Esophagus muscularis mucosa (tissue), 4 donors: ENCODE results near the gene JPH3.

Experiments used
- CTCF ChIP-seq, 3 experiments: fragments of 200-600 bp in 2 of 3; fragments of 450-650 bp in 1 of 3; sonication (generic) in 2 of 3; IDR thresholded peaks; one replicate each; pipeline ENCODE4 v1.5.1; 2017 to 2019; ENCODE audit warnings: antibody characterized with exemption in 3 of 3, mild to moderate bottlenecking in 2 of 3, moderate library complexity in 1 of 3
- EP300 ChIP-seq: sonication (generic); formaldehyde crosslinking; IDR thresholded peaks from one replicate; pipeline ENCODE4 v1.6.1; 2017; ENCODE audit warnings: antibody characterized with exemption
- POLR2A ChIP-seq: fragments of 450-650 bp; IDR thresholded peaks from one replicate; pipeline ENCODE4 v1.6.1; 2017; ENCODE audit warnings: antibody characterized with exemption, moderate library complexity, mild to moderate bottlenecking, low read depth
- POLR2AphosphoS5 ChIP-seq, 2 donors: sonication (generic); formaldehyde crosslinking; IDR thresholded peaks; one replicate each; pipeline ENCODE4 v1.6.1; 2017; ENCODE audit warnings: antibody characterized with exemption in 2 of 2

GRCh38 chr16:87744750-87745514 lies 142.6 kb downstream of the JPH3 start:
- TF ChIP-seq CTCF (IDR thresholded peaks at IDR 0.05) (no peak), POLR2A (no peak), POLR2AphosphoS5 (IDR thresholded peaks at IDR 0.05) (no peak), EP300 (no peak)
